K562 (cell line): ENCODE results near the gene GMEB2.

Experiments
- BCLAF1 ChIP-seq, 2 experiments: fragments of 450-650 bp in 1 of 2; IDR thresholded peaks; 2 replicates each; pipeline ENCODE4 v1.6.1; 2011 to 2017; ENCODE audit warnings: low read depth in 2 of 2, antibody characterized with exemption in 1 of 2, borderline replicate concordance in 1 of 2, low read length in 1 of 2, mild to moderate bottlenecking in 1 of 2, mixed read lengths in 1 of 2; ENCODE audit not compliant: control insufficient read depth in 1 of 2
- EP300 ChIP-seq: IDR thresholded peaks from 2 replicates; pipeline ENCODE4 v1.6.1; 2012; ENCODE audit warnings: low read length, improper control_type of control experiment
- ESRRA ChIP-seq: fragments of 450-650 bp; IDR thresholded peaks from 2 replicates; pipeline ENCODE4 v1.6.1; 2014; ENCODE audit warnings: low read depth, mild to moderate bottlenecking, moderate library complexity, borderline replicate concordance
- FOXM1 ChIP-seq, 2 experiments: fragments of 450-650 bp in 1 of 2; sonication (generic) in 1 of 2; formaldehyde crosslinking in 1 of 2; IDR thresholded peaks; 2 replicates each; pipeline versions ENCODE4 v1.6.1 to v1.9.0; 2017 to 2022; ENCODE audit warnings: low read depth in 2 of 2, mild to moderate bottlenecking in 2 of 2, missing genetic modification reagents in 1 of 2, moderate library complexity in 1 of 2
- MYC ChIP-seq, 2 experiments: fragments of 250-450 bp in 1 of 2; sonication (Bioruptor Pico) in 1 of 2; IDR thresholded peaks; 2 replicates each; pipeline versions ENCODE4 v1.5.1 to v1.6.1; 2012 to 2021; ENCODE audit warnings: low read depth in 2 of 2, borderline replicate concordance in 1 of 2, improper control_type of control experiment in 1 of 2, low read length in 1 of 2, mild to moderate bottlenecking in 1 of 2, moderate library complexity in 1 of 2
- POLR2AphosphoS2 ChIP-seq: IDR thresholded peaks from 2 replicates; pipeline ENCODE4 v1.6.1; 2012; ENCODE audit warnings: low read length, improper control_type of control experiment
- REST ChIP-seq, 2 experiments: fragments of 450-650 bp; formaldehyde crosslinking in 1 of 2; IDR thresholded peaks; 2 replicates each; pipeline versions ENCODE4 v1.4.0 to v1.6.1; 2014 to 2020; ENCODE audit warnings: mild to moderate bottlenecking in 2 of 2, borderline replicate concordance in 1 of 2, low read depth in 1 of 2

- TF ChIP-seq MYC (IDR thresholded peaks at IDR 0.05; ENCODE audit: low read depth, low read length) (no peak), MYC (CRISPR knock-in tag; IDR thresholded peaks at IDR 0.05; ENCODE audit: borderline replicate concordance, low read depth) (no peak), POLR2AphosphoS2 (no peak), EP300 (no peak), FOXM1 (IDR thresholded peaks at IDR 0.05; ENCODE audit: low read depth) (no peak), FOXM1 (CRISPR knock-in tag; IDR thresholded peaks at IDR 0.05; ENCODE audit: low read depth) (no peak), REST (IDR thresholded peaks at IDR 0.05; ENCODE audit: borderline replicate concordance) (no peak), REST (CRISPR knock-in tag; IDR thresholded peaks at IDR 0.05; ENCODE audit: low read depth) (no peak), BCLAF1 (IDR thresholded peaks at IDR 0.05; ENCODE audit: borderline replicate concordance in 1 of 2, control insufficient read depth in 1 of 2, low read depth in 2 of 2, low read length in 1 of 2) (no peak), ESRRA (no peak)
These were observed 65.9 kb downstream of the GMEB2 start for GRCh38 chr20:63560856-63561609.
